ENCODE data around the gene UBE4B. TPM values are rescaled to one million over a fixed set of nuclear protein-coding genes. Genes with fewer than 3 reads are reported as not detected.

The UBE4B gene
- total RNA-seq, 1 donor from 2014 or later, result 39.3 TPM

GRCh38 chr1:10045480-10046355 is 13.0 kb downstream of the UBE4B start:
- no peak overlapping the region for H3K4me3 ChIP-seq (ENCODE audit: low read depth, low read length)
- no peak for DNase-seq (ENCODE audit: low read depth)
- TF ChIP-seq CTCF (conservative IDR thresholded peaks at IDR 0.05; ENCODE audit: low read depth, low read length), result no peak

GRCh38 chr1:10046356-10047085 is 13.8 kb downstream of the UBE4B start:
- DNase-seq (ENCODE audit: low read depth), result no peak
- no peak for TF ChIP-seq CTCF (conservative IDR thresholded peaks at IDR 0.05; ENCODE audit: low read depth, low read length)
- no peak overlapping the region for H3K4me3 ChIP-seq (ENCODE audit: low read depth, low read length)

GRCh38 chr1:10048601-10049000 is 15.8 kb downstream of the UBE4B start:
- no peak for TF ChIP-seq CTCF (conservative IDR thresholded peaks at IDR 0.05; ENCODE audit: low read depth, low read length)
- DNase-seq (ENCODE audit: low read depth), result no peak
- no peak overlapping the region for H3K4me3 ChIP-seq (ENCODE audit: low read depth, low read length)

GRCh38 chr1:10050611-10051010 is 17.9 kb downstream of the UBE4B start:
- H3K4me3 ChIP-seq (ENCODE audit: low read depth, low read length), result no peak overlapping the region
- no peak for DNase-seq (ENCODE audit: low read depth)
- no peak for TF ChIP-seq CTCF (conservative IDR thresholded peaks at IDR 0.05; ENCODE audit: low read depth, low read length)

- DNase-seq (ENCODE audit: low read depth), result no peak
- no peak for TF ChIP-seq CTCF (conservative IDR thresholded peaks at IDR 0.05; ENCODE audit: low read depth, low read length)
- no peak overlapping the region for H3K4me3 ChIP-seq (ENCODE audit: low read depth, low read length)
Measured at GRCh38 chr1:10051656-10052055, 18.9 kb downstream of the UBE4B start.

GRCh38 chr1:10052347-10052746 is 19.6 kb downstream of the UBE4B start:
- no peak overlapping the region for H3K4me3 ChIP-seq (ENCODE audit: low read depth, low read length)
- no peak for TF ChIP-seq CTCF (conservative IDR thresholded peaks at IDR 0.05; ENCODE audit: low read depth, low read length)
- no peak for DNase-seq (ENCODE audit: low read depth)

Data from epithelial cell of proximal tubule (primary cell).